Measurements from ENCODE around the gene MLC1. TPM values are rescaled to one million over a fixed set of nuclear protein-coding genes. Genes with fewer than 3 reads are reported as not detected.

MLC1 gene
- total RNA-seq, 1 donor from 2014 or later, result 0.66 TPM

DNA sequence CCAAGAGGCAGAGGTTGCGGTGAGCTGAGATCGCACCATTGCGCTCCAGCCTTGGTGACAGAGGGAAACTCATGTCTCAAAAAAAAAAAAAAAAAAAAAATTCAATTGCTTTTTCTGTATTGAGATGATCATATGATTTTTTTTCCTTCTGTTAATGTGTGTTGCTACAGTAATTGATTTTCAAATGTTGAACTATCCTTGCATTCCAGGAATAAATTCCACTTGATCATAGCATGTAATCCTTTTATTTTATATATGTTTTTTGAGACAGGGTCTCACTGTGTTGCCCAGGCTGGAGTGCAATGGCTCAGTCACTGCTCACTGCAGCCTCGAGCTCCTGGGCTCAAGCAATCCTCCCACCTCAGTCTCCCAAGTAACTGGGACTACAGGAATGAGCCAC lies 37.9 kb upstream of the MLC1 start:
- no peak for DNase-seq
- H3K4me1 ChIP-seq, result no peaks in the 10 kb centered on the region
- peaks cover 32% of the 10 kb centered on the region for H3K27me3 ChIP-seq (ENCODE audit: low read depth)
- no peaks in the 10 kb centered on the region for H3K36me3 ChIP-seq
- TF ChIP-seq, protein P1, sequence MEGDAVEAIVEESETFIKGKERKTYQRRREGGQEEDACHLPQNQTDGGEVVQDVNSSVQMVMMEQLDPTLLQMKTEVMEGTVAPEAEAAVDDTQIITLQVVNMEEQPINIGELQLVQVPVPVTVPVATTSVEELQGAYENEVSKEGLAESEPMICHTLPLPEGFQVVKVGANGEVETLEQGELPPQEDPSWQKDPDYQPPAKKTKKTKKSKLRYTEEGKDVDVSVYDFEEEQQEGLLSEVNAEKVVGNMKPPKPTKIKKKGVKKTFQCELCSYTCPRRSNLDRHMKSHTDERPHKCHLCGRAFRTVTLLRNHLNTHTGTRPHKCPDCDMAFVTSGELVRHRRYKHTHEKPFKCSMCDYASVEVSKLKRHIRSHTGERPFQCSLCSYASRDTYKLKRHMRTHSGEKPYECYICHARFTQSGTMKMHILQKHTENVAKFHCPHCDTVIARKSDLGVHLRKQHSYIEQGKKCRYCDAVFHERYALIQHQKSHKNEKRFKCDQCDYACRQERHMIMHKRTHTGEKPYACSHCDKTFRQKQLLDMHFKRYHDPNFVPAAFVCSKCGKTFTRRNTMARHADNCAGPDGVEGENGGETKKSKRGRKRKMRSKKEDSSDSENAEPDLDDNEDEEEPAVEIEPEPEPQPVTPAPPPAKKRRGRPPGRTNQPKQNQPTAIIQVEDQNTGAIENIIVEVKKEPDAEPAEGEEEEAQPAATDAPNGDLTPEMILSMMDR (IDR thresholded peaks at IDR 0.05; ENCODE audit: borderline replicate concordance), result no peak
- H3K27ac ChIP-seq (replicated peaks), result no peak overlapping the region
- peaks cover 21% of the 10 kb centered on the region for H3K9me3 ChIP-seq (replicated peaks)
- H3K4me3 ChIP-seq, result no peak overlapping the region
- intact Hi-C loops (cut with micrococcal nuclease), result no loop called here

DNA sequence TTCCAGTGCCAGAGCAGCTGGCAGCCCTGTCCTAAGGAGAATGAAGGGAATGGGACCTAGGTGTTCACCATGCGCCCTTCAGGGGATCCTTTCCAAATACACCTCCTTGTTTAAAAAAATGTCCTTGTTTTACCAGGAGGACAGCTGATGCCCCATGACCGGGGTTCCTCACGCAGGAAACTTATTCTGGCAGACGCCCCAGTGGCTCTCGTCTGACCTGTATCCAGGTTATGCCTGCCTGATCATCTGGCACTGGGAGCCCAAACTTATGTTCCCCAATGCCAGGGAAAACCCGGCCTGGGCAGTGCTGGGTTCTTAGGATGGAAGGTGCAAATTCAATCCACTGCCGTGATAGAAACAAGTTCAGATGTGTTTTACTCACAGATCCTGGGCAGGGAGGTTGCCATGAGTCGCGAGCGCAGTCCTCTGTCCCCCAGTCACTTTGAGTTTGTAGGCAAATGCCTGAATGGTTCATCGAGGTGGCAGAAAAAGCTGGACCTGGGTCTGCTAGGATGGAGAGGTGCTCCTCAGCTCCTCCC lies 36.0 kb upstream of the MLC1 start:
- intact Hi-C loops (cut with micrococcal nuclease), result no loop called here
- no peaks in the 10 kb centered on the region for H3K36me3 ChIP-seq
- TF ChIP-seq, protein P1 (IDR thresholded peaks at IDR 0.05; ENCODE audit: borderline replicate concordance), result no peak
- H3K4me1 ChIP-seq, result no peaks in the 10 kb centered on the region
- H3K27me3 ChIP-seq (ENCODE audit: low read depth), result peaks cover 48% of the 10 kb centered on the region
- H3K27ac ChIP-seq (replicated peaks), result no peak overlapping the region
- H3K4me3 ChIP-seq, result no peak overlapping the region
- no peak for DNase-seq
- H3K9me3 ChIP-seq (replicated peaks), result peaks cover 21% of the 10 kb centered on the region

DNA sequence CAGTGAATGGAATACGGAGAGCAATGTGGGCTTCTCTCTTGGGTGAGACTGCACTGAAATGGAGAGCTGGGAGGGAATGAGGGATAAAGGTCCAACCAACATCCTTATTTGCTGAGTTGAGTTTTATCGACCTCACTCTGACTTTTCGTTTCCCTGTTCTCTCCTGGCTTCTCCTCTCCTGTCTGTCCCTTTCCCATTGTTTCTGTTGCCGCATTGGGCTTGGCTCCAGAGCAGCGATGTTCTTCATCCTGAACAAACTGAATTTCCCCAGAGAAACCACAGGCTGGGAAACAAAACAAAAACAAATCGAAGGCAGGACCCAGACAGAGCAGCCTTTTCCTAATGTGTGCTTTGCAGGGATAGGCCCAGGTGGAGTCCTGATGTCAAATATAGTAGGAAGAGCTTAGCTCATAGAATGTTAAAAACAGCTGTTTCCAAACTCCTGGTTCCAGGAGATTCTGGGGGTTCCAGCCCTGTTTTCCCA lies 34.6 kb upstream of the MLC1 start:
- no peaks in the 10 kb centered on the region for H3K36me3 ChIP-seq
- H3K27ac ChIP-seq (replicated peaks), result no peak overlapping the region
- intact Hi-C loops (cut with micrococcal nuclease), result no loop called here
- TF ChIP-seq, protein P1 (IDR thresholded peaks at IDR 0.05; ENCODE audit: borderline replicate concordance), result no peak
- no peak overlapping the region for H3K4me3 ChIP-seq
- peaks cover 21% of the 10 kb centered on the region for H3K9me3 ChIP-seq (replicated peaks)
- peaks cover 58% of the 10 kb centered on the region for H3K27me3 ChIP-seq (ENCODE audit: low read depth)
- H3K4me1 ChIP-seq, result no peaks in the 10 kb centered on the region
- no peak for DNase-seq

DNA sequence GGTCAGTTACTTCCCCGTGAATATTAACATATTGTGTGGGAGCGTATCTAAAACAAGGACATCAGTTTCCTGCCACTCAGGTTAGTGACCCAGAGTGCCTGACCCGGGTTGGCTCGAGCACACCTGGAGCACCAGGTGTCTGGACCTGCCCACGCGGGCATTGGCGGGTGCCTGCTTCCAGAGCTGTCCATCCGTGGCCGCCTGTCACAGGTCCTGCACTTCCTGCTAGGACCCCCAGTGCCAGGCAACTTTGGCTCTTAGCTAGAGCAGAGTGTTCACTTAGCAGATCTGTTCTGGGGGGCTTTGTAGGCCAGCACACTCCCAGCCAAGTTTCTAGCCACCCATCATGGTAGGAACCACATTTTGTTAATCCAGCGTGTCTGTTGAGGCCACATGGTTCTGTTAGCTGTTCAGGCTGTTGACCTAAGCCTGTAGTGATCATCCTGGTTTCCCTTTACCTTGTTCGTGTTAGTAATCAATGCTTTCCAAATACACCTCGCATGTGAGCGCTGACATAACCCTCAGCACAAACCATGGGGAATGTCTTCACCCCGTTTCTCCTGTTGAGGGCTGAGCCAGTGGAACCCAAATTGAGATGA lies 34.0 kb upstream of the MLC1 start:
- Histone ChIP-seq H3K27me3 (ENCODE audit: low read depth) (peaks cover 59% of the 10 kb centered on the region), H3K9me3 (replicated peaks) (peaks cover 21% of the 10 kb centered on the region), H3K27ac (replicated peaks) (no peak overlapping the region), H3K36me3 (no peaks in the 10 kb centered on the region), H3K4me1 (no peaks in the 10 kb centered on the region), H3K4me3 (no peak overlapping the region)
- DNase-seq, result no peak
- TF ChIP-seq, protein P1 (IDR thresholded peaks at IDR 0.05; ENCODE audit: borderline replicate concordance), result no peak
- intact Hi-C loops (cut with micrococcal nuclease), result no loop called here

DNA sequence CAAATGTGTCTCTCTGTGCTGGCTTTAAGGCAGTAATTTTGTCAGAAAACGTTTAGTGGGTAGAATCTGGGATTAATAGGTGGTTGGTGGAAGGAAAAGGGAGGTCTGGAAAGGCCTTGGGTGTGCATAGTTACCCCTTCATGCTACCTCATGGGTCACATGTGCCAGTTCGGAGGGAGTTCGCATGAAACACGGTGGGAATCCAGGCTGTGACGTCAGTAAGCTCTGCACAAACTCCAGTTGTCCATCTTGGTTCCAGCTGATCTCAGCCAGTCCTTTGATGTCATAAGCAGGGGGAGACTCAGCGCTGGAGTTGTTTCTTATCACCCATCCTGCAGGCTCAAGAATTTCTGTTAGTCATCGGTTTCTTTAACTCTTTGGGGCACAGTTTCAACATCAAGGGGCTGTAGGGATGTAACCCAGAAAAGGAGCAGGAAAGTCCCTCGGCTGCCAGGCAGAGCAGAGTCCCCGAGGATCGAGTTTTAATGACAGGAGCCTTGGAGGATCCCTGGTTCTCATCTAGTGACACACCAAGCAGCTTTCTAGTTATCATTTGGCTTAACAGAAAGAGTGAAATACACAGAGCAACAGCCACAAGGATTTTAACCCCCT lies 33.4 kb upstream of the MLC1 start:
- intact Hi-C loops (cut with micrococcal nuclease), result no loop called here
- Histone ChIP-seq H3K4me1 (no peaks in the 10 kb centered on the region), H3K9me3 (replicated peaks) (peaks cover 16% of the 10 kb centered on the region), H3K4me3 (no peak overlapping the region), H3K36me3 (no peaks in the 10 kb centered on the region), H3K27me3 (ENCODE audit: low read depth) (peaks cover 65% of the 10 kb centered on the region), H3K27ac (replicated peaks) (no peak overlapping the region)
- no peak for DNase-seq
- TF ChIP-seq, protein P1 (IDR thresholded peaks at IDR 0.05; ENCODE audit: borderline replicate concordance), result no peak

All from left ventricle myocardium inferior (tissue), 1 donor.